GM18951 (cell line): ENCODE results near the gene INHA.

ENCODE experiments used
- POLR2A ChIP-seq: IDR thresholded peaks from 4 replicates; pipeline ENCODE4 v1.6.1; 2011; ENCODE audit warnings: mild to moderate bottlenecking; ENCODE audit not compliant: insufficient read length, insufficient read depth; ENCODE audit errors: extremely low read depth
- in situ Hi-C: fragments of 300-500 bp; cut with MboI; formaldehyde crosslinking; loops from one replicate; pipeline ENCODE4 v1.12.0; 2022; ENCODE audit warnings: low sequenced_read_pairs, mixed read lengths, inconsistent platforms; ENCODE audit not compliant: unreplicated experiment

INHA gene

DNA sequence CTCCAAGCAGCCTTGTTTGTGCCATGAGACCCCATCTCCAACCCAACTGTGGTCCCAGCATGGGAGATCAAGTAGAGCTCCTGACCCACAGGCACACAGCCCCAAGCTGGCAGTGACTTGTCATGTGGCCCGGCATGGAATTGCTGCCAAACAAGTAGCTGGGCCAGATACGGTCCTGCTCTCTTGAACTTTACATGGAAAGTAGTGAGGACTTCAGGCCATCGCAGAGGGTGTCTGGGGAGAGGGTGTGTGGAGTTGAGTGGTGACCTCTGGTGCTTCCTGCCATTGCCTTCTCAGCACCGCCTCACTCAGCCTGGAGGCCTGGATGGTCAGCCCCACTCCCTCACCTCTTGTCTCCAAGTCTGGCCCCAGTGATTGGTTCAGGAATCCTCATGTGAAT lies 44.4 kb downstream of the INHA start:
- in situ Hi-C loops = no loop called here
- TF ChIP-seq POLR2A = no peak

DNA sequence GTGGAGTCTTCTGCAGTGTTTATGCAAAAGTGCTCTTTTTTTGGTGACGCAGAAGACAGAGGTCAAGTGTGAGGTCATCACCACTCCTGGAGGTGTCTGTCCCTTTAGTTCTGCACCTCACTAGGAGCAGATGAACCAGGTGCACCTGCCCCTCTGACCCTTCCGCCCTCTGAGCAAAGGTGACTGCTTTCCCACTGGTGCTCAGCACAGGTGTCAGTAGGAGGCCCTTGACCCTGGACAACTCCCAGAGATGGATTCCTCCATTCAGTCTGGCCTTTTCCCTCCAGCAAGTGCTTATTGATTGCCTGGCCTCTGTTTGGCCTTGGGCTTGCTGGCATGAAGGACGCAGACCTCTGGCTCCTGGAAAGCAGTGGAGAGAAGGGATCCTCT lies 46.6 kb downstream of the INHA start:
- TF ChIP-seq POLR2A = no peak
- in situ Hi-C loops = no loop called here

DNA sequence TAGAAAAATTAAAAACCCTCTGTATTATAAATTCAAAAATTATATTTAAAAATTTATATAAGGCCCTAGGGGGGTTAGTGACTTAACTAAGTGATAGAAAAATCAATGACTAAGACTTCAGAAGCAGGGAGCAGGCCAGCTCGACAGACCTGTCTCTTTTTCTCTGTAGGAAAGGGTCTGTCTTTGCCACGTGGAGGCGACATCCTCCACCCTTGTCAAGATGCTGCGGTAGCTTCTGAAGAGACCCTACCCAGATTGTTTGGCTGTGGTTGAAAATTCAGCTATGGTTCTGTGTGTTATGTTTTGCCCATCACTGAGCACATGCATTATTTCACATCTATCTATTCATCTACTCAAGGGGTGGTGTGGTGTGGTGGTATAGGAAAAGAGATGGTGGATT lies 47.1 kb downstream of the INHA start:
- in situ Hi-C loops = no loop called here
- TF ChIP-seq POLR2A = no peak

DNA sequence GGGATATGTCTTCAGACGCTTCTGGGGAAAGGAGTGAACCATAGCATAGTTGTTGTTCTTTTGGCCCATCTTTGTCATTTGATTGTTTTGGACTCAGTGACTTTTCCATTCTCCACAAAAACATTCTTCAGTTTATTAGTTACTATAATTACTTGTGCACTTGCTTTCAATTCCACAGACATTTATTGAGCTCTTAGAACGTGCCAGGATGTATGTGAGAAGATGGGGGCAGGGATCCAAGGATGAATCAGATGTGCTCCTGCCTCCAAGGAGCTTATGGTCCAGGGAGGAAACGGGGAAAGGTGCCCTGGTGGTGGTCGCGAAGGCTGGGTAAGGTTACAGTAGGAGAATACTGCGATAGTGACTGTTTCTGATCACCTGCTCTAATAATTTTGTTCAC lies 48.4 kb downstream of the INHA start:
- TF ChIP-seq POLR2A = no peak
- in situ Hi-C loops = no loop called here

DNA sequence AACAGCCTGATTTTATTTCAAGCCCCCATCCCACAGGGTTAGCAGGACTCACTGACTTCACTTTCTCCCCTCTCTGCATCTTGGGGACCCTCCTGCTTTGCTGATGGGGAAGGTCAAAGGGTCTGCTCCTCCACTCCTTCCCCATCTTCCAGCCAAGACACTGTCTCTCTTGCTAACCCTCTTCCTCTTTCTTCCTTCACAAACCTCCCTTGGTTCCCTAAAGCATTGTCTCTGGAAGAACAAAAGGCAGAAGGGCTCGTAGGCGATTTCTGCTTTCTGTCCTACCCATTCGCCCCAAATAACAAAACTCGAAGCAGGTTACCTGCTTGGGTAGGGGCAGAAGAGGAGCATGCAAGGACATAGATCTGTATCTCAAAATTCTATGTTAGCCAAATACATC lies 49.8 kb downstream of the INHA start:
- no peak for TF ChIP-seq POLR2A
- in situ Hi-C loops = no loop called here

DNA sequence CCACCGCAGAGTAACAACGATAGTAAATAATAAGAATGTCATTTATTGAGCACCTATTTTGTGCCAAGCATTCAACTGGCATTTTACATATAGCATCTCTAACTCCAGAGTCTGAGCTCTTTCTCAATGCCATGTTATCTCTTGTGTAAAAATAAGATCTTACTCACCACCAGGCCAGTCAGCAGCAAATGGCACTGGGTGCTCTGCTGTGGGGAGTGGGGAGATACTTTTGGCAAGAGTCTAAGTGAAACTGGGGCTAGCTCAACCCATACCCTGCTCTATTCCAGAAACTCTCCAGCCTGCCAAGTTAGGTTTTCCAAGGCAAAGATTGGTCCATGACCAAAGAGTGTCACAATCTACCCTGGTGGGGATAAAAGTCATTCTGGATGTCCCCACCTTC lies 50.4 kb downstream of the INHA start:
- in situ Hi-C loops = no loop called here
- TF ChIP-seq POLR2A = no peak

DNA sequence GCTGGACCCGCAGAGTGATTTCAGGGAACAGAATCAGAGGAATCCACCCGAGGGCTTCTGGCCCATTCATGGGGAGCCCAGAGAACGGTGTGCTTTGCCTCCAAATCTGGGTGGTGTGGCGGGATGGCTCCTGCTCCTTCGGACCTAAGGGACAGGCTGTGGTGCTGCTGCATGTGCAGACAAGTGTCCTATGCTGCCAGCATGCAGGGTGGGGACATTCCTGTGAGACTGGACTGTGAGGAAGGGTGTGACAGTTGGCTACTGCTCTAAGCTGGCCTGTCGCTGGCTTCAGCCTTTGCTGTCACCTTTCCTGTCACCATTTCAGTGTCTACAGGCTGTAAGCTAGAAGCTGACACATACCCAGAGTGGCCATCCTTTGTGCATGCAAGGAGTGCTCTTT lies 52.5 kb downstream of the INHA start:
- in situ Hi-C loops = no loop called here
- no peak for TF ChIP-seq POLR2A

DNA sequence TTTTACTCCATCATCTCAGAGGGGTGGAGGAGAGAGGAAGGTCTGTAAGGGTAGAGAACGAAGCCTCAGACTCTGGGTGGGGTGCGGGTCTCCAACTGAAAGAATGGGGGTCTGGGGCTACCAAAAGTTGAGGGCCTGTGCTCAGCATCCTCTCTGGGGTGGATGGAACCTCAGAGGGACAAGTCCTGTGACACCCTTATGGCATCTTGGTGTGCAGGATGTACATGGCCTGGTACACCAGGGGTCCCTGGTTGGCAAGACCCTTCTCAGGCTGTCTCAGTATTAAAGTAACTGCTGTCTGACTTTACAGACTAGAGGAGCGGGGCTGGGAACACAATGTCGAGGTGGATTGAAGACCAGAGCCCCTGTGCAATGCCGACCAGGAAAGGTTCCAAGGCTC lies 53.1 kb downstream of the INHA start:
- TF ChIP-seq POLR2A = no peak
- in situ Hi-C loops = no loop called here
